Breast epithelium (tissue), 3 donors: ENCODE measurements around the gene ADPRS.

ENCODE experiments used
- CTCF ChIP-seq, 3 donors: fragments of 450-650 bp; IDR thresholded peaks; one replicate each; pipeline ENCODE4 v1.5.1; 2016 to 2017; ENCODE audit warnings: antibody characterized with exemption in 3 of 3, mild to moderate bottlenecking in 3 of 3, moderate library complexity in 3 of 3
- POLR2A ChIP-seq: fragments of 450-650 bp; IDR thresholded peaks from one replicate; pipeline ENCODE4 v1.6.1; 2016; ENCODE audit warnings: antibody characterized with exemption, mild to moderate bottlenecking, moderate library complexity

GRCh38 chr1:36092798-36093185 is 4.1 kb downstream of the ADPRS start:
- TF ChIP-seq CTCF (IDR thresholded peaks at IDR 0.05) (no peak), POLR2A (no peak)
